PC-9 (cell line): ENCODE results near the gene LIPG.

ENCODE experiments used
- CTCF ChIP-seq: fragments of 200-600 bp; sonication (generic); conservative IDR thresholded peaks from 2 replicates; pipeline ENCODE4 v1.6.1; 2017; ENCODE audit warnings: mixed run types, antibody characterized with exemption, mild to moderate bottlenecking, moderate library complexity
- EZH2 ChIP-seq: fragments of 200-600 bp; sonication (generic); IDR thresholded peaks from 2 replicates; pipeline ENCODE4 v1.8.0; 2017; ENCODE audit warnings: antibody characterized with exemption, low read depth

- TF ChIP-seq EZH2 = no peak
- TF ChIP-seq CTCF = no peak
Measured at GRCh38 chr18:49630246-49630699, 68.4 kb downstream of the LIPG start.
